ENCODE data around the gene SYNE3. TPM values are rescaled to one million over a fixed set of nuclear protein-coding genes. Genes with fewer than 3 reads are reported as not detected.

SYNE3 gene
- total RNA-seq, 1 donor from 2014 or later, result 0.15 TPM

- DNase-seq (ENCODE audit: low read depth), result no peak
These were observed 26.3 kb downstream of the SYNE3 start for GRCh38 chr14:95490138-95490509.

- DNase-seq (ENCODE audit: low read depth), result peak; percentile 84
These were observed 27.0 kb downstream of the SYNE3 start for GRCh38 chr14:95489214-95490137.

GRCh38 chr14:95488376-95489213, 27.9 kb downstream of the SYNE3 start:
- DNase-seq (ENCODE audit: low read depth), result no peak

GRCh38 chr14:95487669-95488084, 28.8 kb downstream of the SYNE3 start:
- no peak for DNase-seq (ENCODE audit: low read depth)

GRCh38 chr14:95486875-95487668, 29.4 kb downstream of the SYNE3 start:
- DNase-seq (ENCODE audit: low read depth), result no peak

GRCh38 chr14:95485222-95485819, 31.1 kb downstream of the SYNE3 start:
- no peak for DNase-seq (ENCODE audit: low read depth)

- no peak for DNase-seq (ENCODE audit: low read depth)
These were observed 32.2 kb downstream of the SYNE3 start for GRCh38 chr14:95484296-95484695.

- peak; percentile 92 for DNase-seq (ENCODE audit: low read depth)
These were observed 32.9 kb downstream of the SYNE3 start for GRCh38 chr14:95483309-95484165.

- no peak for DNase-seq (ENCODE audit: low read depth)
These were observed 33.7 kb downstream of the SYNE3 start for GRCh38 chr14:95482627-95483308.

GRCh38 chr14:95481391-95482022, 34.9 kb downstream of the SYNE3 start:
- DNase-seq (ENCODE audit: low read depth), result no peak

- no peak for DNase-seq (ENCODE audit: low read depth)
These were observed 35.6 kb downstream of the SYNE3 start for GRCh38 chr14:95480887-95481226.

- DNase-seq (ENCODE audit: low read depth), result no peak
These were observed 36.2 kb downstream of the SYNE3 start for GRCh38 chr14:95480109-95480886.

GRCh38 chr14:95479494-95479893, 37.0 kb downstream of the SYNE3 start:
- DNase-seq (ENCODE audit: low read depth), result no peak

GRCh38 chr14:95478818-95479217, 37.6 kb downstream of the SYNE3 start:
- no peak for DNase-seq (ENCODE audit: low read depth)

GRCh38 chr14:95478309-95478708, 38.1 kb downstream of the SYNE3 start:
- no peak for DNase-seq (ENCODE audit: low read depth)

GRCh38 chr14:95477411-95478269, 38.8 kb downstream of the SYNE3 start:
- DNase-seq (ENCODE audit: low read depth), result no peak

- DNase-seq (ENCODE audit: low read depth), result no peak
These were observed 39.7 kb downstream of the SYNE3 start for GRCh38 chr14:95476747-95477146.
